HG03469 (cell line): ENCODE data around the gene TSTD2.
A peak's percentile ranks its signal among the peaks of the same experiment; 100 is the strongest.

ENCODE experiments used
- ATAC-seq: cut with Tn5 transposase; IDR thresholded peaks from one replicate; pipeline ENCODE4 v1.9.1; 2021; ENCODE audit warnings: mild to moderate bottlenecking, moderate library complexity, moderate number of reproducible peaks; ENCODE audit not compliant: unreplicated experiment

Gene TSTD2

GRCh38 chr9:97565262-97565661, 67.9 kb downstream of the TSTD2 start:
- no peak for ATAC-seq

GRCh38 chr9:97564291-97565175, 68.6 kb downstream of the TSTD2 start:
- ATAC-seq = no peak

GRCh38 chr9:97563458-97564135, 69.6 kb downstream of the TSTD2 start:
- ATAC-seq = no peak

- no peak for ATAC-seq
Measured at GRCh38 chr9:97562542-97562941, 70.6 kb downstream of the TSTD2 start.

GRCh38 chr9:97561501-97561900, 71.7 kb downstream of the TSTD2 start:
- ATAC-seq = no peak

- no peak for ATAC-seq
Measured at GRCh38 chr9:97560851-97561250, 72.3 kb downstream of the TSTD2 start.

GRCh38 chr9:97560154-97560553, 73.0 kb downstream of the TSTD2 start:
- no peak for ATAC-seq

GRCh38 chr9:97559111-97559514, 74.1 kb downstream of the TSTD2 start:
- peak; percentile 59 for ATAC-seq

- no peak for ATAC-seq
Measured at GRCh38 chr9:97558701-97559101, 74.5 kb downstream of the TSTD2 start.

GRCh38 chr9:97557606-97558095, 75.5 kb downstream of the TSTD2 start:
- ATAC-seq = no peak

GRCh38 chr9:97556721-97557605, 76.2 kb downstream of the TSTD2 start:
- ATAC-seq = no peak

- ATAC-seq = no peak
Measured at GRCh38 chr9:97556036-97556720, 77.0 kb downstream of the TSTD2 start.

GRCh38 chr9:97555164-97555563, 78.0 kb downstream of the TSTD2 start:
- ATAC-seq = no peak

GRCh38 chr9:97554566-97555075, 78.5 kb downstream of the TSTD2 start:
- no peak for ATAC-seq

- no peak for ATAC-seq
Measured at GRCh38 chr9:97553841-97554240, 79.3 kb downstream of the TSTD2 start.

- ATAC-seq = no peak
Measured at GRCh38 chr9:97553141-97553540, 80.0 kb downstream of the TSTD2 start.

- ATAC-seq = no peak
Measured at GRCh38 chr9:97551308-97551707, 81.9 kb downstream of the TSTD2 start.

- no peak for ATAC-seq
Measured at GRCh38 chr9:97550386-97550785, 82.8 kb downstream of the TSTD2 start.
